ENCODE results near the gene EFS. TPM values are rescaled to one million over a fixed set of nuclear protein-coding genes. Genes with fewer than 3 reads are reported as not detected.

EFS gene
- total RNA-seq, 2 donors from 2014 or later, result 1.1 to 2.3 TPM

GRCh38 chr14:23406244-23406643, 41.3 kb upstream of the EFS start:
- Histone ChIP-seq H3K36me3 (no peaks in the 10 kb centered on the region), H3K9me3 (no peaks in the 10 kb centered on the region), H3K27ac (no peak overlapping the region), H3K4me1 (no peaks in the 10 kb centered on the region), H3K27me3 (no peaks in the 10 kb centered on the region), H3K9ac (ENCODE audit: low read depth in 2 of 2, low read length in 2 of 2) (no peak overlapping the region), H3K4me3 (no peak overlapping the region)
- intact Hi-C loops (cut with DNase I), result no loop called here
- no peak for TF ChIP-seq CTCF (IDR thresholded peaks at IDR 0.05)
- no peak for DNase-seq

GRCh38 chr14:23405516-23406025, 40.6 kb upstream of the EFS start:
- Histone ChIP-seq H3K27ac (no peak overlapping the region), H3K27me3 (no peaks in the 10 kb centered on the region), H3K4me1 (no peaks in the 10 kb centered on the region), H3K36me3 (no peaks in the 10 kb centered on the region), H3K9ac (ENCODE audit: low read depth in 2 of 2, low read length in 2 of 2) (no peak overlapping the region), H3K4me3 (no peak overlapping the region), H3K9me3 (no peaks in the 10 kb centered on the region)
- no peak for TF ChIP-seq CTCF (IDR thresholded peaks at IDR 0.05)
- intact Hi-C loops (cut with DNase I), result no loop called here
- DNase-seq, result no peak

GRCh38 chr14:23405096-23405495, 40.1 kb upstream of the EFS start:
- H3K4me1 ChIP-seq, result no peaks in the 10 kb centered on the region
- intact Hi-C loops (cut with DNase I), result no loop called here
- H3K4me3 ChIP-seq, result no peak overlapping the region
- H3K27me3 ChIP-seq, result no peaks in the 10 kb centered on the region
- H3K27ac ChIP-seq, result no peak overlapping the region
- no peak for TF ChIP-seq CTCF (IDR thresholded peaks at IDR 0.05)
- H3K9ac ChIP-seq (ENCODE audit: low read depth in 2 of 2, low read length in 2 of 2), result no peak overlapping the region
- no peaks in the 10 kb centered on the region for H3K36me3 ChIP-seq
- DNase-seq, result no peak
- no peaks in the 10 kb centered on the region for H3K9me3 ChIP-seq

- TF ChIP-seq CTCF (IDR thresholded peaks at IDR 0.05), result no peak
- H3K4me3 ChIP-seq, result no peak overlapping the region
- no peak for DNase-seq
- H3K27ac ChIP-seq, result no peak overlapping the region
- no peaks in the 10 kb centered on the region for H3K4me1 ChIP-seq
- H3K27me3 ChIP-seq, result no peaks in the 10 kb centered on the region
- H3K9ac ChIP-seq (ENCODE audit: low read depth in 2 of 2, low read length in 2 of 2), result no peak overlapping the region
- no peaks in the 10 kb centered on the region for H3K36me3 ChIP-seq
- H3K9me3 ChIP-seq, result no peaks in the 10 kb centered on the region
- intact Hi-C loops (cut with DNase I), result no loop called here
These were observed 39.4 kb upstream of the EFS start for GRCh38 chr14:23404331-23404900.

- no peak for TF ChIP-seq CTCF (IDR thresholded peaks at IDR 0.05)
- no peak overlapping the region for H3K4me3 ChIP-seq
- H3K9ac ChIP-seq (ENCODE audit: low read depth in 2 of 2, low read length in 2 of 2), result no peak overlapping the region
- H3K36me3 ChIP-seq, result no peaks in the 10 kb centered on the region
- H3K4me1 ChIP-seq, result no peaks in the 10 kb centered on the region
- intact Hi-C loops (cut with DNase I), result no loop called here
- no peaks in the 10 kb centered on the region for H3K9me3 ChIP-seq
- no peaks in the 10 kb centered on the region for H3K27me3 ChIP-seq
- H3K27ac ChIP-seq, result no peak overlapping the region
- no peak for DNase-seq
These were observed 38.9 kb upstream of the EFS start for GRCh38 chr14:23403908-23404307.
